PC-9 (cell line): ENCODE data around the gene COL18A1. TPM values are rescaled to one million over a fixed set of nuclear protein-coding genes. Genes with fewer than 3 reads are reported as not detected.

Source experiments
- BruUV-seq: library from RNA; stranded (reverse); fragments of 400-500 nt; replicated peaks from 2 replicates; lab custom pipeline; 2021; lab: Mats Ljungman, UMichigan
- CTCF ChIA-PET: fragments of 300-600 bp; sonication (Branson Sonifier 250); formaldehyde crosslinking; loops from one replicate; lab custom pipeline; 2022; ENCODE audit warnings: antibody characterized with exemption; lab: Charles Lee
- POLR2A ChIA-PET: fragments of 300-600 bp; sonication (Branson Sonifier 250); formaldehyde crosslinking; loops from one replicate; lab custom pipeline; 2022; ENCODE audit warnings: antibody characterized with exemption; ENCODE audit not compliant: unreplicated experiment; lab: Charles Lee
- DNase-seq, 2 experiments: peaks; one replicate each; pipeline versions ENCODE4 v3.0.0 to v3.0.0-alpha.2; 2015 to 2022; ENCODE audit warnings: mixed read lengths in 1 of 2
- H2AFZ ChIP-seq: fragments of 200-600 bp; sonication (generic); 2 replicates; pipeline ENCODE4 v1.8.1; 2017; ENCODE audit warnings: antibody characterized with exemption
- H3F3A ChIP-seq: fragments of 200-600 bp; sonication (generic); 2 replicates; pipeline ENCODE4 v1.8.1; 2017; ENCODE audit warnings: antibody characterized with exemption, mild to moderate bottlenecking, low read depth; ENCODE audit not compliant: insufficient read depth
- H3K27ac ChIP-seq: fragments of 200-600 bp; sonication (generic); 2 replicates; pipeline ENCODE4 v1.6.1; 2016; ENCODE audit warnings: mixed run types
- H3K27me3 ChIP-seq: fragments of 200-600 bp; sonication (generic); 2 replicates; pipeline ENCODE4 v1.6.1; 2016; ENCODE audit warnings: low read depth, mixed run types; ENCODE audit not compliant: insufficient read depth
- H3K36me3 ChIP-seq: fragments of 200-600 bp; sonication (generic); 2 replicates; pipeline ENCODE4 v1.6.1; 2016; ENCODE audit warnings: low read depth, mixed run types
- H3K4me1 ChIP-seq: fragments of 200-600 bp; sonication (generic); replicated peaks from 2 replicates; pipeline ENCODE4 v1.6.1; 2016; ENCODE audit warnings: mixed run types; ENCODE audit not compliant: insufficient read depth
- H3K4me2 ChIP-seq: fragments of 200-600 bp; sonication (generic); 2 replicates; pipeline ENCODE4 v1.6.1; 2017; ENCODE audit warnings: mixed run types
- H3K4me3 ChIP-seq: fragments of 200-600 bp; sonication (generic); 2 replicates; pipeline ENCODE4 v1.6.1; 2016; ENCODE audit warnings: mixed run types
- H3K79me2 ChIP-seq: fragments of 200-600 bp; sonication (generic); 2 replicates; pipeline ENCODE4 v1.6.1; 2017; ENCODE audit warnings: low read depth, mixed run types
- H3K9me2 ChIP-seq: fragments of 200-600 bp; sonication (generic); 2 replicates; pipeline ENCODE4 v1.8.1; 2017; ENCODE audit warnings: mild to moderate bottlenecking; ENCODE audit not compliant: insufficient read depth
- H3K9me3 ChIP-seq: fragments of 200-600 bp; sonication (generic); 2 replicates; pipeline ENCODE4 v1.8.1; 2016; ENCODE audit warnings: low read depth; ENCODE audit not compliant: insufficient read depth
- H4K20me1 ChIP-seq: fragments of 200-600 bp; sonication (generic); 2 replicates; pipeline ENCODE4 v1.8.1; 2017; ENCODE audit not compliant: insufficient read depth
- EZH2 ChIP-seq: fragments of 200-600 bp; sonication (generic); IDR thresholded peaks from 2 replicates; pipeline ENCODE4 v1.8.0; 2017; ENCODE audit warnings: antibody characterized with exemption, low read depth
- intact Hi-C: fragments of 100-400 bp; cut with micrococcal nuclease; formaldehyde crosslinking; loops from one replicate; pipeline ENCODE4 v1.10.0; 2022; ENCODE audit not compliant: unreplicated experiment
- total RNA-seq: library from RNA; stranded (reverse); gene quantifications from 2 replicates; pipeline ENCODE4 v1.2.3, GENCODE V29; 2021
- TF ChIP-seq, protein P1 (sequence below): fragments of 200-600 bp; sonication (generic); conservative IDR thresholded peaks from 2 replicates; pipeline ENCODE4 v1.6.1; 2017; ENCODE audit warnings: mixed run types, antibody characterized with exemption, mild to moderate bottlenecking, moderate library complexity

The COL18A1 gene
- total RNA-seq, 1 experiment from 2014 or later = 82.4 TPM

DNA sequence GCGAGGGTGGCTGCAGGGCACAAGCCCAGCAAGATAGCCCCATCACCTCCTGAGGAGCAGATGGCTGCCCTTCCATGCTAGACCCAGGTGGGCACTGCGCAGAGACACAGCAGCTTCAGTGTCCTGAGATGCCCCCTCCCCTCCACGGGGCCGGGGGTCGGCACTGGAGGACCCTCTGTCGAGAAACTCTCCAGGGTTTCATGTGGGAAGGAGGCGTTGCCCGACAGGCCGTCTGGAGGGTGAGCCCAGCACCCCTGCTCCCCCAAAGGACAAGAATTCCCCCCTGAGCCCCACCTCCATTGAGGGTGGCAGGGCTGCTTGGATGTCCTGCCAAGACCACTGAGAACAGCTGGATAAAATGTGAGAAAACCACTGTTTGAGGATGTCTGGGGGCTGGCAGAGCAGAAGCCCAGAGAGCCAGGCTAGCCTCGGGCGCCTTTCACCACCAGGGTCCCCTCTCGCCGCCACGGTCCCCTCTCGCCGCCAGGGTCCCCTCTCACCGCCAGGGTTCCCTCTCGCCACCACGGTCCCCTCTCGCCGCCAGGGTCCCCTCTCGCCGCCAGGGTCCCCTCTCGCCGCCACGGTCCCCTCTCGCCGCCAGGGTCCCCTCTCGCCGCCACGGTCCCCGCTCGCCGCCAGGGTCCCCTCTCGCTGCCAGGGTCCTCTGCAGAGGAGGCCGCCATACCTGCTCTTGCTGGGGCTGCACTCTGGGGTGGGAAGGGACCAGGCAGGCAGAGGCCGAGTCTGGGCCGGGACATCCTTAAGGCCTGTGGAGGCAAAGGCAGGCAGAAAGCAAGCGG, 93.1 kb downstream of the COL18A1 start:
- Histone ChIP-seq H3K4me3 (no peak overlapping the region), H3K79me2 (no peaks in the 10 kb centered on the region), H3K27me3 (no peaks in the 10 kb centered on the region), H3K4me1 (no peaks in the 10 kb centered on the region), H3K9me2 (no peaks in the 10 kb centered on the region), H4K20me1 (no peaks in the 10 kb centered on the region), H3K27ac (no peak overlapping the region), H3K4me2 (no peak overlapping the region), H3F3A (no peaks in the 10 kb centered on the region), H2AFZ (no peak overlapping the region), H3K9me3 (no peaks in the 10 kb centered on the region), H3K36me3 (no peaks in the 10 kb centered on the region)
- no peak for DNase-seq
- intact Hi-C loops = no loop called here
- TF ChIP-seq, protein P1, sequence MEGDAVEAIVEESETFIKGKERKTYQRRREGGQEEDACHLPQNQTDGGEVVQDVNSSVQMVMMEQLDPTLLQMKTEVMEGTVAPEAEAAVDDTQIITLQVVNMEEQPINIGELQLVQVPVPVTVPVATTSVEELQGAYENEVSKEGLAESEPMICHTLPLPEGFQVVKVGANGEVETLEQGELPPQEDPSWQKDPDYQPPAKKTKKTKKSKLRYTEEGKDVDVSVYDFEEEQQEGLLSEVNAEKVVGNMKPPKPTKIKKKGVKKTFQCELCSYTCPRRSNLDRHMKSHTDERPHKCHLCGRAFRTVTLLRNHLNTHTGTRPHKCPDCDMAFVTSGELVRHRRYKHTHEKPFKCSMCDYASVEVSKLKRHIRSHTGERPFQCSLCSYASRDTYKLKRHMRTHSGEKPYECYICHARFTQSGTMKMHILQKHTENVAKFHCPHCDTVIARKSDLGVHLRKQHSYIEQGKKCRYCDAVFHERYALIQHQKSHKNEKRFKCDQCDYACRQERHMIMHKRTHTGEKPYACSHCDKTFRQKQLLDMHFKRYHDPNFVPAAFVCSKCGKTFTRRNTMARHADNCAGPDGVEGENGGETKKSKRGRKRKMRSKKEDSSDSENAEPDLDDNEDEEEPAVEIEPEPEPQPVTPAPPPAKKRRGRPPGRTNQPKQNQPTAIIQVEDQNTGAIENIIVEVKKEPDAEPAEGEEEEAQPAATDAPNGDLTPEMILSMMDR = no peak
- no peak for TF ChIP-seq EZH2
- no TSS peak for BruUV-seq
- CTCF ChIA-PET = no interaction called here
- POLR2A ChIA-PET = no interaction called here

DNA sequence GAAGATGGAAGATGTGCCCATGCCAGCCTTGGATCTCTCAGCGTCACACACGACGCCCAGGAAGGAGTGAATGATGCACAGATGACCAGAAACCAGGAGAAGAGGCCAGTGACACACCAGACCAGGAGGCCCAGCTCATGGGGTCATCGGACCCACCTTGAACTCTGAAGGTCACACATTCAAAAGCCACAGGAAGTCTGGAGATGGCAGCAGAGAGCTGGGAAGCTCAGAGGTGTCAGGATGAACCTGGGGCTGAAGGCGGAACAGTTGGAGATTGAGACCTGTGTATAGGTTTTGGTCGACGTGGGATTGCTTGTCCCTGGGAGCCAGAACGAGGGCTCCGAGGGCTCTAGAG, 93.7 kb downstream of the COL18A1 start:
- ChIA-PET POLR2A (no interaction called here), CTCF (no interaction called here)
- intact Hi-C loops = no loop called here
- DNase-seq = no peak
- no peak overlapping the region for H2AFZ ChIP-seq
- TF ChIP-seq, protein P1 = no peak
- no peak for TF ChIP-seq EZH2
- no peaks in the 10 kb centered on the region for H3K9me3 ChIP-seq
- H3K27me3 ChIP-seq = no peaks in the 10 kb centered on the region
- no peak overlapping the region for H3K27ac ChIP-seq
- H3K4me1 ChIP-seq = no peaks in the 10 kb centered on the region
- H3K4me2 ChIP-seq = no peak overlapping the region
- H4K20me1 ChIP-seq = no peaks in the 10 kb centered on the region
- H3K9me2 ChIP-seq = no peaks in the 10 kb centered on the region
- H3F3A ChIP-seq = no peaks in the 10 kb centered on the region
- H3K79me2 ChIP-seq = no peaks in the 10 kb centered on the region
- BruUV-seq = no TSS peak
- H3K4me3 ChIP-seq = no peak overlapping the region
- no peaks in the 10 kb centered on the region for H3K36me3 ChIP-seq

DNA sequence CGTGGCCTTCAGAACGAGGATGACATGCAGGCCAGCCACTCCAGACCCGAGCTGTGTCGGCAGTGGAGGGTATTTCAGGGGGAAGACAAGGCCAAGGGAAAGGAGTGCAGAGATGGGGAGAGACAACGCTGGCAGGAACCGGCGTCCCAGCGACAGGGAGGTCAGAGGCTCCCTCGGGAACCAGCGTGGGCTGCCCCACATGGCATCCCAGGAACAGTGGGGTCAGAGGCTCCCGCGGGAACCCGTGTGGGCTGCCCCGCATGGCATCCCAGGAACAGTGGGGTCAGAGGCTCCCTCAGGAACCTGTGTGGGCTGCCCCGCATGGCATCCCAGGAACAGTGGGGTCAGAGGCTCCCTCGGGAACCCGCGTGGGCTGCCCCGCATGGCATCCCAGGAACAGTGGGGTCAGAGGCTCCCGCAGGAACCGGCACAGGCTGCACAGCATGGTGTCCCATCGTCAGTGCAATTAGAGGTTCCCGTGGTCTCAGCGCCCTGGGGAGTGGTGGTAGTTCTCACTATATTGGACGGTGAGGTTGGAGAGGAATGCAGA, 94.3 kb downstream of the COL18A1 start:
- no peaks in the 10 kb centered on the region for H3K36me3 ChIP-seq
- no peak overlapping the region for H3K27ac ChIP-seq
- H2AFZ ChIP-seq = no peak overlapping the region
- H3K27me3 ChIP-seq = no peaks in the 10 kb centered on the region
- no peaks in the 10 kb centered on the region for H4K20me1 ChIP-seq
- POLR2A ChIA-PET = no interaction called here
- H3K9me2 ChIP-seq = no peaks in the 10 kb centered on the region
- CTCF ChIA-PET = no interaction called here
- no peaks in the 10 kb centered on the region for H3K79me2 ChIP-seq
- intact Hi-C loops = no loop called here
- no peak overlapping the region for H3K4me3 ChIP-seq
- no peak for DNase-seq
- no TSS peak for BruUV-seq
- H3K9me3 ChIP-seq = no peaks in the 10 kb centered on the region
- no peaks in the 10 kb centered on the region for H3F3A ChIP-seq
- no peaks in the 10 kb centered on the region for H3K4me1 ChIP-seq
- no peak for TF ChIP-seq EZH2
- TF ChIP-seq, protein P1 = no peak
- H3K4me2 ChIP-seq = no peak overlapping the region
